Activated CD4-positive, CD25-positive, alpha-beta regulatory T cell treated with anti-CD3 and anti-CD28 coated beads, Interleukin-2, amount 50 U/mL, for 72 hours (primary cell): ENCODE data around the gene TBX15.
"Not testable (repeated sequence)": the region's sequence is repeated elsewhere in the genome, so short reads cannot be mapped to it uniquely, and the experiment has no call there.

Source experiments
- DNase-seq: peaks from one replicate; pipeline ENCODE4 v3.0.0; 2021

The TBX15 gene

GRCh38 chr1:118923319-118923718, 64.8 kb downstream of the TBX15 start:
- DNase-seq: no peak

GRCh38 chr1:118921994-118922393, 66.1 kb downstream of the TBX15 start:
- DNase-seq: no peak

- no peak for DNase-seq
Measured at GRCh38 chr1:118920124-118920717, 67.9 kb downstream of the TBX15 start.

DNA sequence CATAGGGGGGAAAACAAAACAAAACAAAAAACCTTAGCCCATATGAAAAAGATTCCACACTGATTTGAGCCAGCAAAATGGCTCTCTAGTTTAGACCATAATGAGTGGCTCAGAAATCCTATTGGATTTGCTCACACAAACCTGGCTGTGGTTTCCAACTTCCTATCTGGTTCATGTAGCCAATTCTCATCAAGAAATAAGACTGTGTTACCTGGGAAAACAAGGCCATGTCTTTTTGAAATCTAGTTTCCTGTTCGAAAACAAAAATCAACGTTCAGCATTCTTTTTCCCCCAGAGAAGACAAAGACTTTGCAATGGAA, 69.2 kb downstream of the TBX15 start:
- DNase-seq: no peak

DNA sequence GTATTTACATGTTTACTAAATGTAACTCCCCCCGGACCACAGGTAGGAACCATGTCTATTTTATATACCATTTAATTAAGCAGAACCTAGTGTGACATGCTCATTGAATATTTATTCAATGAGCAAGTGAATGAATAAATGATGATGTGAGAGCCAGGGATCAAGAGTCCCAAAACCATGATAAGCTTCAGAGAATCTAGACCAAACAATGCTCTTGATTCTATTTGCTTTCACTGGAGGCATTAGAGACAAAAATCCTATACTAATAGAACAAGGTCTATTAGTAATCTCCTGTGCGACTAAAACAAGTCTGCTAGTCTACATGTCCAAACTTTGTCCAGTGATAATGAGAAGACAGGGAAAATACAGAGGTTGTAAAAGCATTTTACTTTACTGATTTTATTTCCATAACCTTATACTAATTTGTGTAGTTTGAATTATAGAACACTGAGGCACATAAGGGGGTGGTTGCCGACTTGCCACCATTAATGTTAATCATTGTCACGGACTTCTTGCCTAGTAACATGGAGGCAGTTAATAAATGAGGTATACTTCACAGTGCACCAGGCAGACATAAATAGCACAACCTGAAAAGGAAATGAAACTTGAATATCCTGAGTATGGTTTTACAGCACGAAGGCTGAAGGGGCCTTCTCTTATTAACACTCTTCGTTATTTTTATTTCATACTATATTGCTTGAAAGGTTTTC, 69.8 kb downstream of the TBX15 start:
- no peak for DNase-seq

GRCh38 chr1:118916346-118916745, 71.8 kb downstream of the TBX15 start:
- DNase-seq: not testable (repeated sequence)

GRCh38 chr1:118914379-118915161, 73.6 kb downstream of the TBX15 start:
- DNase-seq: no peak

- DNase-seq: no peak
Measured at GRCh38 chr1:118913818-118914217, 74.3 kb downstream of the TBX15 start.

- no peak for DNase-seq
Measured at GRCh38 chr1:118912574-118912973, 75.6 kb downstream of the TBX15 start.

- no peak for DNase-seq
Measured at GRCh38 chr1:118911571-118911970, 76.6 kb downstream of the TBX15 start.

DNA sequence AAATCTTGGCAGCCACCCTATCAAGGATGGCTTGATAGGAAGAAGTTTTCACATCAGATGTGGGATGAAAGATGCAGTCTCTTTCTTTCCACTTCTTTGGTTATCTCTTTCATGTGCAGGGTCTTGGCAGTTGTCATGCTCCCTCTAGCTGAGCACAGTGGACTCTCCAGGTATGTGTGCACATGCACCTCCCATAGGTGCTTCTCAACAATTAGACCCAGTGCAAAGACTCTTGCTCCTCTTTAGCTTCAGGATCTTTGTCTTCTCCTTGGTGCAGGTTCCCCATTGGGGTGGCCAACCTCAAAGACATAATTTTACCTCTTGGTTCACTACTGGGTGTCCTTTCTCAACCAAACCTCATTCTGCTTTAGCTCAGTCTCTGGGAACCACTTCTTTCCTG, 80.7 kb downstream of the TBX15 start:
- DNase-seq: no peak

DNA sequence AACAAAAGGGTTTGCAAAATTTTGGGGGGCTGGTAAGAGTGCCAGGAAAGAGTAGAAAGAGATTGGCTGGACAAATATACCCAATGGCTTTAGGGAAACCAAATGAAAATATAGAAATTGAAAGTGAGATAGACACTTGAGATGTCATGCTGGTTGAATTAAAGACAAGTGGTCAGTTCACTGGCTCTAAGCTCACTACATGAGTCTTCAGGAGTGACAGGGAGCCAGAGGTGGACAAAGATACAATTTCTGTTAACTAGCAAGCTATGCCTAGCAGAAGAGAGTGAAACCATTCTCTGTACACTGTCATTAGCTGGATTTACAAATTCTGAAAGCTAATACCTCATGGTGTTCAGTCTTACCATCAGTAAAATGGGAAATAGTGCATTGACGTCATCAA, 82.5 kb downstream of the TBX15 start:
- no peak for DNase-seq

DNA sequence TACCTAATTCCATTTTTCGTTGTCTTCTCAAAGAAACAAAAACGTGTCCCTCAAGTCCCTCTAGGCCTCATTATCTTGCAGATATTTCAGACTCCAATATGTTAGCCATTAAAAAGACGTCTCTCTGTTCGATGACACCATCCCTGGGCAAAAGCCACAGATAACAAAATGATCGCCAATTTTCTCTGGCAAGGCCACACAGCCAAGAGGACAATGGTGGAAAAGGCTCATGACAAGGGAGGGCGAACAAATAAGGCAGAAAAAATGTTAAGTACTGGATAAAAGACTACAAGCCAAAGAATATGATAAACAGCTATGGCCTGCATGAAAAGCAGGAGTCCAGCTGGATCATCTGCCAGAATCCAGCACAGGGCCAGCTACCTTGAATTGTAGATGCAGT, 82.9 kb downstream of the TBX15 start:
- DNase-seq: no peak

- DNase-seq: no peak
Measured at GRCh38 chr1:118902711-118903191, 85.4 kb downstream of the TBX15 start.

DNA sequence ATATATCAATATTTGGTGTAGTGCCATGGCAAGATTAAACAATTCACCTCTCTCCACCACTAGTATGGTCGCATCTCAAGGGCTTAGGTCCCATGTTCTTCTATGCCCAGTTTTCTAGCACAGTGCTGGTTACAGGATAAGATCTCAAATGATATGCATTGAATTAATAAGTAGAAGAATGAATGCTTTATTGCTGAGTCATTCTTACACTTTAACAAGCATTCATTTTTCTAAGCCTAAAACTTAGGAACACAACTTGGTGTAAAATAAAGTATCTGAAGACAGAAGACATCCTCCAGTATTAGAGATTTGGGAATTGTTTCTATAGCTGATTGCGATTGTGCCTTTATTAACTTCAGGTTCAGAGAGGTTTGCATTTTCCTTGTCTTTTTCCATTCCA, 85.8 kb downstream of the TBX15 start:
- DNase-seq: no peak

DNA sequence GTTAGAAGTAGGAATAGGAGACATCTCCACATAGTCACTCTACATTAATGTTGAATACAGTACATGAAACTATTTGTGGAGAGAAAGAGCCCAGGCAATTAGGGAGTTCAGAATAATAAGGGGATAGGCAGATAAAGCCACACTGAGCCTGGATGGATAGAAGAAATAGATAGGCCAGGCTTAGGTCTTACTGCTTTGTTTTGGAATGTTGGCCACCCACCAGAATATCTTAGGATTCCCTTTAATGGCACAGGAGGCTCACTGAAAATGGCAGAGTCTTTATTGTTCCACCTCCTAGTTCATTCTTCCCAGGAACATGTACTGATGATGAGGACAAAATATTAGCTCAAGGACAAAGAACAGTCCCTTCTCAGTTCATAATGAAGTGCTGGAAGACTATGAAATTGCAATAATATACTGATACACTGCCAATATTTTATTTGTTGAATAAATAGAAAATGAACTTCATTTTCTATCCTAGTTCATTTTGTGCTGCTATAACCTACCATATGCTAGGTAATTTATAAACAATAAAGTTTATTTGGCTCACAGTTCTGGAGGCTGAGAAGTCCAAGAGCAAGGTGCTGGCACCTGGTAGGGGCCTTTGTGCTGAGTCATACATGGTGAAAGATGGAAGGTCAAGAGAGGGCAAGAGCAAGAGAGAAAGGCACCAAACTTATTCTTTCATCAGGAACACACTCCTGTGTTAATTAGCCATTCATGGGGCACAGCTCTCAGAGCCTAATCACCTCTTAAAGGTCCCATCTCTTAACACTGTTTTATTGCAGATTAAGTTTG, 87.3 kb downstream of the TBX15 start:
- no peak for DNase-seq

GRCh38 chr1:118899340-118899739, 88.8 kb downstream of the TBX15 start:
- DNase-seq: no peak

- DNase-seq: no peak
Measured at GRCh38 chr1:118898712-118899111, 89.4 kb downstream of the TBX15 start.

DNA sequence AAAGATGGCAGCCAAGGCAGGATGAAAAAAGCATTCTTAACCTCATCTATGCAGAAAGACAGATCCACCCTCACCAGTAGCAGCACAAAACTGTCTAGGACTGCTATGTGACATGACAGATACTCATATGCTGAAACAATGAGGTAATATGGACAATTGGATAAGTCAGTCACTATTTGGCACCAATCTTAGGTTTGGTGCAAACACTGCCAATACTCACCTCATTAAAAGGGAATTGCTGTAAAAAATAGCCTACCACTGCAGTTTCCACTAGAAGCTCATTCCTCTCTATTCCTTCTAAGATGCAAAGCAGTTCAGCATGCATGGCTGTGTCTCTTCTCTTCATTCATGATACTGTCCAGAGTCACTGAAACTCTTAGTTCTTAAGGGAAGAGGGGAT, 91.7 kb downstream of the TBX15 start:
- no peak for DNase-seq

- DNase-seq: no peak
Measured at GRCh38 chr1:118894836-118895235, 93.3 kb downstream of the TBX15 start.

DNA sequence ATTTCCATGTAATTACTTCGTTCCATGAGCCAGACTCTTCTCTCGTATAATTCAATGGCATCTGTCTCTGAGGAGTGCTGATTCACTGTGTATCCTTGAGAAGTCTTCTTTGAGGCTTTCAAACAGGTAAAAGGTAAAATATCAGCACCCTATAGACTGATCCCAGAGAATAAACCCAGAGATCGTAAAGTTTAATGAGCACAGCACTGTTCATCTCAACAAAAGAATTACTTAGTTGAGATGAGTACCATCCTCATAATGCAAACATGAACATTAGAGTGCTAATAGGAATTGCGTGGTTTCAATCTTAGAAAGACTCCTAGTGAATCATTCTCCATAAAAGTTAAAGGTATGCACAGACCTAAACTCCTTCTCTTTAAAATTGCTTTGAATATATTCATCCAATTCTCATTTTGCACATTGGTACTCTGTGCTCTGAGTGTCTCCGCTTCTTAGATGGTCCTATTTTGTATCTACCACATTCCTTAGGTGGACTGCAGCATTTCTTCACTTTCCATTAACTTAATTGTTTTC, 97.2 kb downstream of the TBX15 start:
- DNase-seq: no peak

- DNase-seq: no peak
Measured at GRCh38 chr1:118884946-118885345, 103.2 kb downstream of the TBX15 start.

GRCh38 chr1:118881751-118882150, 106.4 kb downstream of the TBX15 start:
- DNase-seq: no peak
